H9 (cell line): ENCODE results near the gene NPIPA3. TPM values are rescaled to one million over a fixed set of nuclear protein-coding genes. Genes with fewer than 3 reads are reported as not detected.

Source experiments
- DNase-seq: peaks from one replicate; pipeline ENCODE4 v3.0.0-alpha.2; 2017
- H2AFZ ChIP-seq: one replicate; pipeline ENCODE4 v1.6.1; 2013; ENCODE audit warnings: mild to moderate bottlenecking, low read length, control low read depth, moderate library complexity
- H2AK5ac ChIP-seq: 2 replicates; pipeline ENCODE4 v1.6.1; 2013; ENCODE audit warnings: low read length, control low read depth, mixed read lengths; ENCODE audit not compliant: insufficient read length
- H2BK120ac ChIP-seq: one replicate; pipeline ENCODE4 v1.6.1; 2013; ENCODE audit warnings: low read depth, mild to moderate bottlenecking, low read length, control low read depth, inconsistent platforms; ENCODE audit not compliant: poor library complexity, severe bottlenecking
- H2BK12ac ChIP-seq: 2 replicates; pipeline ENCODE4 v1.6.1; 2013; ENCODE audit warnings: low read length, control low read depth, mixed read lengths, low read depth; ENCODE audit not compliant: insufficient read length
- H2BK15ac ChIP-seq: 2 replicates; pipeline ENCODE4 v1.6.1; 2013; ENCODE audit warnings: low read depth, low read length, control low read depth
- H2BK20ac ChIP-seq: one replicate; pipeline ENCODE4 v1.6.1; 2013; ENCODE audit warnings: low read depth, mild to moderate bottlenecking, low read length, control low read depth, inconsistent platforms; ENCODE audit not compliant: poor library complexity, severe bottlenecking
- H2BK5ac ChIP-seq: 2 replicates; pipeline ENCODE4 v1.6.1; 2013; ENCODE audit warnings: low read length, control low read depth, mixed read lengths; ENCODE audit not compliant: insufficient read length
- H3K14ac ChIP-seq: 2 replicates; pipeline ENCODE4 v1.6.1; 2013; ENCODE audit warnings: low read length, control low read depth; ENCODE audit not compliant: insufficient read depth
- H3K18ac ChIP-seq: 2 replicates; pipeline ENCODE4 v1.6.1; 2013; ENCODE audit warnings: low read depth, mild to moderate bottlenecking, mixed read lengths, low read length, control low read depth; ENCODE audit not compliant: insufficient read length
- H3K23ac ChIP-seq: 2 replicates; pipeline ENCODE4 v1.6.1; 2013; ENCODE audit warnings: low read length, control low read depth, mixed read lengths, low read depth; ENCODE audit not compliant: insufficient read length
- H3K23me2 ChIP-seq: 2 replicates; pipeline ENCODE4 v1.6.1; 2013; ENCODE audit warnings: low read depth, mild to moderate bottlenecking, mixed read lengths, low read length, control low read depth; ENCODE audit not compliant: insufficient read length, poor library complexity, severe bottlenecking
- H3K27ac ChIP-seq: 2 replicates; pipeline ENCODE4 v1.5.1; 2013; ENCODE audit warnings: low read length, control low read depth, mixed read lengths, low read depth; ENCODE audit not compliant: insufficient read length
- H3K27me3 ChIP-seq: 2 replicates; pipeline ENCODE4 v1.6.1; 2013; ENCODE audit warnings: low read length, control low read depth, inconsistent platforms; ENCODE audit not compliant: insufficient read depth
- H3K4ac ChIP-seq: 2 replicates; pipeline ENCODE4 v1.6.1; 2013; ENCODE audit warnings: low read depth, mild to moderate bottlenecking, control low read depth, inconsistent platforms, low read length, moderate library complexity
- H3K4me1 ChIP-seq: 2 replicates; pipeline ENCODE4 v1.6.1; 2013; ENCODE audit warnings: low read length, control low read depth, inconsistent platforms; ENCODE audit not compliant: insufficient read depth
- H3K4me2 ChIP-seq: 2 replicates; pipeline ENCODE4 v1.6.1; 2013; ENCODE audit warnings: low read length, control low read depth, mixed read lengths; ENCODE audit not compliant: insufficient read length, insufficient read depth
- H3K56ac ChIP-seq: 2 replicates; pipeline ENCODE4 v1.6.1; 2013; ENCODE audit warnings: low read depth, mild to moderate bottlenecking, mixed read lengths, low read length, control low read depth; ENCODE audit not compliant: insufficient read length
- H3K79me1 ChIP-seq: 2 replicates; pipeline ENCODE4 v1.6.1; 2013; ENCODE audit warnings: low read depth, mild to moderate bottlenecking, moderate library complexity, low read length, control low read depth, inconsistent platforms; ENCODE audit not compliant: insufficient read depth, poor library complexity, severe bottlenecking
- H3K79me2 ChIP-seq: 2 replicates; pipeline ENCODE4 v1.6.1; 2013; ENCODE audit warnings: low read length, control low read depth, inconsistent platforms; ENCODE audit not compliant: insufficient read depth
- H3K9ac ChIP-seq: 2 replicates; pipeline ENCODE4 v1.6.1; 2013; ENCODE audit warnings: low read length, control low read depth, mixed read lengths; ENCODE audit not compliant: insufficient read length; ENCODE audit errors: extremely low read depth
- H3K9me3 ChIP-seq: one replicate; pipeline ENCODE4 v1.6.1; 2013; ENCODE audit warnings: low read depth, low read length, inconsistent platforms; ENCODE audit not compliant: control insufficient read depth
- H3T11ph ChIP-seq: one replicate; pipeline ENCODE4 v1.6.1; 2013; ENCODE audit warnings: mild to moderate bottlenecking, low read length, control low read depth, inconsistent platforms
- H4K20me1 ChIP-seq: one replicate; pipeline ENCODE4 v1.6.1; 2013; ENCODE audit not compliant: control insufficient read depth, insufficient read length, insufficient read depth
- H4K5ac ChIP-seq: 2 replicates; pipeline ENCODE4 v1.6.1; 2013; ENCODE audit warnings: low read depth, mild to moderate bottlenecking, mixed read lengths, low read length, control low read depth; ENCODE audit not compliant: insufficient read length
- H4K8ac ChIP-seq: replicated peaks from 2 replicates; pipeline ENCODE4 v1.6.1; 2013; ENCODE audit warnings: low read length, control low read depth, mixed read lengths, low read depth; ENCODE audit not compliant: insufficient read length
- H4K91ac ChIP-seq: 2 replicates; pipeline ENCODE4 v1.6.1; 2013; ENCODE audit warnings: low read depth, mild to moderate bottlenecking, moderate library complexity, mixed read lengths, low read length, control low read depth; ENCODE audit not compliant: insufficient read length
- H3K27ac Mint-ChIP-seq, 3 experiments: 2 replicates in 2 of 3; 3 replicates in 1 of 3; pipeline ENCODE4 v1.8.0; 2020 to 2021; ENCODE audit warnings: mixed read lengths in 3 of 3, mild to moderate bottlenecking in 1 of 3, moderate library complexity in 1 of 3
- H3K27me3 Mint-ChIP-seq: 2 replicates; pipeline ENCODE4 v1.8.0; 2021; ENCODE audit warnings: low read depth, mild to moderate bottlenecking, moderate library complexity, mixed read lengths
- H3K36me3 Mint-ChIP-seq, 3 experiments: 2 replicates in 2 of 3; 3 replicates in 1 of 3; pipeline ENCODE4 v1.8.0; 2020 to 2021; ENCODE audit warnings: low read depth in 3 of 3, mixed read lengths in 3 of 3; ENCODE audit not compliant: insufficient read depth in 1 of 3
- H3K4me1 Mint-ChIP-seq, 2 experiments: 2 replicates each; pipeline ENCODE4 v1.8.0; 2020; ENCODE audit warnings: mixed read lengths in 2 of 2
- H3K4me3 Mint-ChIP-seq, 2 experiments: 2 replicates in 1 of 2; 3 replicates in 1 of 2; pipeline ENCODE4 v1.8.0; 2020 to 2021; ENCODE audit warnings: mild to moderate bottlenecking in 2 of 2, mixed read lengths in 2 of 2, moderate library complexity in 1 of 2
- H3K9me3 Mint-ChIP-seq, 2 experiments: 2 replicates in 1 of 2; 3 replicates in 1 of 2; pipeline ENCODE4 v1.8.0; 2020; ENCODE audit warnings: mild to moderate bottlenecking in 2 of 2, mixed read lengths in 2 of 2, moderate library complexity in 1 of 2
- CTCF ChIP-seq: fragments of 200-600 bp; sonication (generic); conservative IDR thresholded peaks from 3 replicates; pipeline ENCODE4 v1.8.0; 2021; ENCODE audit warnings: antibody characterized with exemption, mild to moderate bottlenecking
- WGBS: extraction: QIAGEN DNeasy Blood & Tissue Kit; methylation state at CpG from one replicate; pipeline ENCODE4 v1.1.7; 2013; ENCODE audit warnings: missing lambda C conversion rate, low lambda C conversion rate, mixed read lengths; ENCODE audit not compliant: insufficient read length; ENCODE audit errors: extremely low coverage; 5-methylcytosine and 5-hydroxymethylcytosine counted together
- total RNA-seq: library from RNA; stranded (reverse); gene quantifications from 2 replicates; pipeline ENCODE4 v1.2.1, GENCODE V29; 2021

NPIPA3 gene
- total RNA-seq, 1 experiment from 2014 or later = 1.3 TPM

GRCh38 chr16:14681115-14681514, 22.1 kb upstream of the NPIPA3 start:
- Histone ChIP-seq H3K14ac (no peak overlapping the region), H4K8ac (no peak overlapping the region), H2AFZ (no peak overlapping the region), H2BK5ac (no peak overlapping the region), H3K79me2 (no peaks in the 10 kb centered on the region), H2BK12ac (no peak overlapping the region), H3K4ac (no peak overlapping the region), H3K79me1 (no peaks in the 10 kb centered on the region), H3K4me2 (no peak overlapping the region), H3K27me3 (no peaks in the 10 kb centered on the region), H3K18ac (no peak overlapping the region), H3K27ac (no peak overlapping the region), H3T11ph (no peak overlapping the region), H3K9ac (no peak overlapping the region), H3K56ac (no peak overlapping the region), H2BK120ac (no peak overlapping the region), H3K23me2 (no peaks in the 10 kb centered on the region), H4K5ac (no peak overlapping the region), H4K91ac (no peak overlapping the region), H3K23ac (no peak overlapping the region), H3K9me3 (no peaks in the 10 kb centered on the region), H2AK5ac (no peak overlapping the region), H2BK20ac (no peak overlapping the region), H3K4me1 (no peaks in the 10 kb centered on the region), H4K20me1 (no peaks in the 10 kb centered on the region), H2BK15ac (no peak overlapping the region)
- Mint-ChIP-seq H3K4me3 (no peak overlapping the region), H3K27ac (no peak overlapping the region), H3K36me3 (no peaks in the 10 kb centered on the region), H3K9me3 (no peaks in the 10 kb centered on the region), H3K4me1 (no peaks in the 10 kb centered on the region), H3K27me3 (no peaks in the 10 kb centered on the region; the same call in 1 of the 2 replicates)
- TF ChIP-seq CTCF = no peak
- WGBS = no CpG with 5 or more reads among the region's 4 CpGs
- DNase-seq = no peak
